Neutrophil (primary cell): ENCODE data around the gene CEMIP.

Source experiments
- H3K27ac ChIP-seq: fragments of 200-600 bp; sonication (generic); 2 replicates; pipeline ENCODE4 v1.5.1; 2016; ENCODE audit warnings: mild to moderate bottlenecking, moderate library complexity
- H3K27me3 ChIP-seq: fragments of 200-600 bp; sonication (generic); 2 replicates; pipeline ENCODE4 v1.6.0; 2016; ENCODE audit warnings: mild to moderate bottlenecking
- H3K36me3 ChIP-seq: fragments of 200-600 bp; sonication (generic); 2 replicates; pipeline ENCODE4 v1.5.1; 2017
- H3K4me1 ChIP-seq, 2 experiments: fragments of 200-600 bp in 1 of 2; sonication (generic) in 1 of 2; 1 replicate in 1 of 2; 2 replicates in 1 of 2; pipeline versions ENCODE4 v1.5.1 to v1.6.1; 2013 to 2016; ENCODE audit warnings: low read depth in 1 of 2, low read length in 1 of 2, mild to moderate bottlenecking in 1 of 2, moderate library complexity in 1 of 2; ENCODE audit not compliant: control insufficient read depth in 1 of 2, insufficient read depth in 1 of 2
- H3K4me3 ChIP-seq, 2 experiments: fragments of 200-600 bp in 1 of 2; sonication (generic) in 1 of 2; 1 replicate in 1 of 2; 2 replicates in 1 of 2; pipeline ENCODE4 v1.5.1; 2013 to 2016; ENCODE audit warnings: low read depth in 1 of 2, low read length in 1 of 2, mild to moderate bottlenecking in 1 of 2, moderate library complexity in 1 of 2
- H3K9me3 ChIP-seq: fragments of 200-600 bp; sonication (generic); 2 replicates; pipeline ENCODE4 v1.5.1; 2016
- TF ChIP-seq, protein P1 (sequence below): fragments of 200-600 bp; sonication (generic); IDR thresholded peaks from 2 replicates; pipeline ENCODE4 v1.5.1; 2016; ENCODE audit warnings: antibody characterized with exemption

The CEMIP gene

GRCh38 chr15:80850941-80851451 lies 71.8 kb downstream of the CEMIP start:
- H3K36me3 ChIP-seq, result no peaks in the 10 kb centered on the region
- no peaks in the 10 kb centered on the region for H3K9me3 ChIP-seq
- peaks cover 8% of the 10 kb centered on the region for H3K27me3 ChIP-seq
- H3K4me1 ChIP-seq, result no peaks in the 10 kb centered on the region
- H3K27ac ChIP-seq, result no peak overlapping the region
- TF ChIP-seq, protein P1, sequence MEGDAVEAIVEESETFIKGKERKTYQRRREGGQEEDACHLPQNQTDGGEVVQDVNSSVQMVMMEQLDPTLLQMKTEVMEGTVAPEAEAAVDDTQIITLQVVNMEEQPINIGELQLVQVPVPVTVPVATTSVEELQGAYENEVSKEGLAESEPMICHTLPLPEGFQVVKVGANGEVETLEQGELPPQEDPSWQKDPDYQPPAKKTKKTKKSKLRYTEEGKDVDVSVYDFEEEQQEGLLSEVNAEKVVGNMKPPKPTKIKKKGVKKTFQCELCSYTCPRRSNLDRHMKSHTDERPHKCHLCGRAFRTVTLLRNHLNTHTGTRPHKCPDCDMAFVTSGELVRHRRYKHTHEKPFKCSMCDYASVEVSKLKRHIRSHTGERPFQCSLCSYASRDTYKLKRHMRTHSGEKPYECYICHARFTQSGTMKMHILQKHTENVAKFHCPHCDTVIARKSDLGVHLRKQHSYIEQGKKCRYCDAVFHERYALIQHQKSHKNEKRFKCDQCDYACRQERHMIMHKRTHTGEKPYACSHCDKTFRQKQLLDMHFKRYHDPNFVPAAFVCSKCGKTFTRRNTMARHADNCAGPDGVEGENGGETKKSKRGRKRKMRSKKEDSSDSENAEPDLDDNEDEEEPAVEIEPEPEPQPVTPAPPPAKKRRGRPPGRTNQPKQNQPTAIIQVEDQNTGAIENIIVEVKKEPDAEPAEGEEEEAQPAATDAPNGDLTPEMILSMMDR, result no peak
- no peak overlapping the region for H3K4me3 ChIP-seq

- Histone ChIP-seq H3K4me1 (no peaks in the 10 kb centered on the region), H3K4me3 (no peak overlapping the region), H3K27me3 (peaks cover 8% of the 10 kb centered on the region), H3K9me3 (no peaks in the 10 kb centered on the region), H3K27ac (no peak overlapping the region), H3K36me3 (no peaks in the 10 kb centered on the region)
- TF ChIP-seq, protein P1, result no peak
These were observed 73.5 kb downstream of the CEMIP start for GRCh38 chr15:80852676-80853075.

GRCh38 chr15:80854104-80854503 lies 74.9 kb downstream of the CEMIP start:
- H3K4me1 ChIP-seq, result no peaks in the 10 kb centered on the region
- H3K27ac ChIP-seq, result no peak overlapping the region
- no peaks in the 10 kb centered on the region for H3K36me3 ChIP-seq
- no peaks in the 10 kb centered on the region for H3K9me3 ChIP-seq
- H3K27me3 ChIP-seq, result peaks cover 7% of the 10 kb centered on the region
- TF ChIP-seq, protein P1, result no peak
- H3K4me3 ChIP-seq, result no peak overlapping the region

GRCh38 chr15:80855206-80855605 lies 76.0 kb downstream of the CEMIP start:
- no peak overlapping the region for H3K27ac ChIP-seq
- no peaks in the 10 kb centered on the region for H3K9me3 ChIP-seq
- TF ChIP-seq, protein P1, result no peak

GRCh38 chr15:80856400-80856799 lies 77.2 kb downstream of the CEMIP start:
- no peaks in the 10 kb centered on the region for H3K36me3 ChIP-seq
- no peaks in the 10 kb centered on the region for H3K9me3 ChIP-seq
- TF ChIP-seq, protein P1, result no peak
- H3K4me1 ChIP-seq, result no peaks in the 10 kb centered on the region
- peaks cover 4% of the 10 kb centered on the region for H3K27me3 ChIP-seq
- H3K27ac ChIP-seq, result no peak overlapping the region
- no peak overlapping the region for H3K4me3 ChIP-seq

More at GRCh38 chr15:80855206-80855605, 76.0 kb downstream of the CEMIP start:
- Histone ChIP-seq H3K4me1 (no peaks in the 10 kb centered on the region), H3K27me3 (no peaks in the 10 kb centered on the region), H3K36me3 (no peaks in the 10 kb centered on the region), H3K4me3 (no peak overlapping the region)
